Psoas muscle (tissue), 8 donors: ENCODE data around the gene VSTM1. TPM values are rescaled to one million over a fixed set of nuclear protein-coding genes. Genes with fewer than 3 reads are reported as not detected.

Experiments
- ATAC-seq, 4 donors: fragments of 200-7000 bp; cut with Tn5 transposase; one replicate each; pipeline ENCODE4 v1.9.1; 2020; ENCODE audit warnings: moderate library complexity in 3 of 4, mild to moderate bottlenecking in 2 of 4
- DNase-seq, 2 donors: peaks; one replicate each; pipeline ENCODE4 v3.0.0-alpha.2; 2020
- H3K27ac ChIP-seq: fragments of 200-600 bp; one replicate; pipeline ENCODE4 v1.8.0; 2022
- H3K27me3 ChIP-seq, 3 donors: fragments of 200-600 bp in 1 of 3; one replicate each; pipeline versions ENCODE4 v1.6.1 to v1.8.0; 2013 to 2022; ENCODE audit warnings: low read length in 2 of 3, mild to moderate bottlenecking in 2 of 3, moderate library complexity in 1 of 3; ENCODE audit not compliant: insufficient read depth in 3 of 3
- H3K36me3 ChIP-seq, 2 donors: fragments of 200-600 bp in 1 of 2; one replicate each; pipeline versions ENCODE4 v1.6.1 to v1.8.0; 2013 to 2022; ENCODE audit warnings: low read depth in 1 of 2, mild to moderate bottlenecking in 1 of 2, moderate library complexity in 1 of 2; ENCODE audit not compliant: insufficient read depth in 1 of 2
- H3K4me1 ChIP-seq: fragments of 200-600 bp; one replicate; pipeline ENCODE4 v1.8.0; 2022
- H3K4me3 ChIP-seq: fragments of 200-600 bp; one replicate; pipeline ENCODE4 v1.8.0; 2022; ENCODE audit warnings: mild to moderate bottlenecking
- H3K9me3 ChIP-seq: fragments of 200-600 bp; one replicate; pipeline ENCODE4 v1.8.0; 2022
- WGBS, 3 donors: extraction: QIAGEN DNeasy Blood & Tissue Kit; methylation state at CpG; one replicate each; pipeline versions ENCODE4 v1.1.6 to v1.1.7; 2013; 5-methylcytosine and 5-hydroxymethylcytosine counted together
- intact Hi-C, 2 donors: fragments of 100-400 bp; cut with DNase I; formaldehyde crosslinking; loops; one replicate each; pipeline versions ENCODE4 v1.11.0 to v1.14.2; 2022
- polyA plus RNA-seq, 3 donors: library from polyadenylated mRNA; stranded (reverse); fragments of 200-250 nt; gene quantifications; one replicate each; pipeline ENCODE4 v1.2.3, GENCODE V29; 2013
- total RNA-seq, 4 donors: library from RNA; stranded (reverse); fragmentation: NEBNext Ultra II Directional in 2 of 4; extraction: Animal tissue kit (Norgen Biotek cat#: 25700) in 2 of 4; gene quantifications; one replicate each; pipeline versions ENCODE4 v1.2.1 to v1.2.4, GENCODE V29; 2021 to 2023
- TF ChIP-seq, protein P1 (sequence below): fragments of 200-600 bp; IDR thresholded peaks from one replicate; pipeline ENCODE4 v1.8.0; 2022; ENCODE audit warnings: antibody characterized with exemption
- donor health status: healthy with polysubstance abuse.
- donor health status: DM: no; HTN: no; CAD: no; lungs with moderate emphysema.
- donor health status: Bipolar disorder and iron deficiency.
- donor health status: healthy.
- donor health status: DM: yes; HTN: yes; CAD: no.
- donor health status: DM: no; HTN: no; CAD: no.
- donor health status: DM: no; HTN: no; CAD: no.
- donor health status: DM: yes; HTN: yes; CAD: no.

Gene VSTM1
- total and polyA plus RNA-seq, 7 donors = not detected

GRCh38 chr19:54077334-54077733 is 13.6 kb upstream of the VSTM1 start:
- TF ChIP-seq, protein P1, sequence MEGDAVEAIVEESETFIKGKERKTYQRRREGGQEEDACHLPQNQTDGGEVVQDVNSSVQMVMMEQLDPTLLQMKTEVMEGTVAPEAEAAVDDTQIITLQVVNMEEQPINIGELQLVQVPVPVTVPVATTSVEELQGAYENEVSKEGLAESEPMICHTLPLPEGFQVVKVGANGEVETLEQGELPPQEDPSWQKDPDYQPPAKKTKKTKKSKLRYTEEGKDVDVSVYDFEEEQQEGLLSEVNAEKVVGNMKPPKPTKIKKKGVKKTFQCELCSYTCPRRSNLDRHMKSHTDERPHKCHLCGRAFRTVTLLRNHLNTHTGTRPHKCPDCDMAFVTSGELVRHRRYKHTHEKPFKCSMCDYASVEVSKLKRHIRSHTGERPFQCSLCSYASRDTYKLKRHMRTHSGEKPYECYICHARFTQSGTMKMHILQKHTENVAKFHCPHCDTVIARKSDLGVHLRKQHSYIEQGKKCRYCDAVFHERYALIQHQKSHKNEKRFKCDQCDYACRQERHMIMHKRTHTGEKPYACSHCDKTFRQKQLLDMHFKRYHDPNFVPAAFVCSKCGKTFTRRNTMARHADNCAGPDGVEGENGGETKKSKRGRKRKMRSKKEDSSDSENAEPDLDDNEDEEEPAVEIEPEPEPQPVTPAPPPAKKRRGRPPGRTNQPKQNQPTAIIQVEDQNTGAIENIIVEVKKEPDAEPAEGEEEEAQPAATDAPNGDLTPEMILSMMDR = no peak
- no peak overlapping the region for H3K27ac ChIP-seq
- no peaks in the 10 kb centered on the region for H3K36me3 ChIP-seq
- 72 to 78% (median 75%) methylated on average over 5 of the region's 5 CpGs for WGBS, 3 donors
- intact Hi-C loops = no loop called here
- H3K4me1 ChIP-seq = no peaks in the 10 kb centered on the region
- DNase-seq (no peak), ATAC-seq (no peak)
- H3K4me3 ChIP-seq = no peak overlapping the region
- H3K27me3 ChIP-seq = no peaks in the 10 kb centered on the region
- H3K9me3 ChIP-seq = peaks cover 8% of the 10 kb centered on the region

- ATAC-seq = no peak
- DNase-seq = no peak
- peaks cover 1% of the 10 kb centered on the region for H3K9me3 ChIP-seq
- H3K4me1 ChIP-seq = no peaks in the 10 kb centered on the region
- WGBS, 3 donors = 51 to 69% (median 66%) methylated on average over 9 of the region's 9 CpGs
- TF ChIP-seq, protein P1 = no peak
- H3K27ac ChIP-seq = no peak overlapping the region
- intact Hi-C loops = no loop called here
- no peak overlapping the region for H3K4me3 ChIP-seq
- no peaks in the 10 kb centered on the region for H3K36me3 ChIP-seq
- H3K27me3 ChIP-seq = no peaks in the 10 kb centered on the region
Observed at GRCh38 chr19:54074851-54075250, 11.2 kb upstream of the VSTM1 start.

- 75 to 84% (median 76%) methylated on average over 10 of the region's 10 CpGs for WGBS, 3 donors
- TF ChIP-seq, protein P1 = no peak
Observed at GRCh38 chr19:54073829-54074228, 10.1 kb upstream of the VSTM1 start.

DNA sequence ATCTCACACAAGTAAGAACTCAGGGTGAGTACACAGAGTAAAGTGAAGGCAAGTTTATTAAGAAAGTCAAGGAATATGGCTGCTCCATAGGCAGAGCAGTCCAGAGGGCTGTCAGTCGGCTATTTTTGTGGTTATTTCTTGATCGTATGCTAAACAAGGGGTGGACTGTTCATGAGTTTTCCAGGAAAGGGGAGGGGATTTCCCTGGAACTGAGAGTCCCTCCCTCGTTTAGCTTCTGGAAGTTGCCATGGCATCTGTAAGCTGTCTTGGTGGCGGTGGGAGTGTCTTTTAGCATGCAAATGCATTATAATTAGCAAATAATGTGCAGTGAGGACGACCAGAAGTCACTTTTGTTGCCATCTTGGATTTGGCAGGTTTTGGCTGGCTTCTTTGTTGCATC is 5.8 kb upstream of the VSTM1 start:
- TF ChIP-seq, protein P1 = no peak
- H3K27me3 ChIP-seq = peaks cover 0 to 2% (median 0%) of the 10 kb centered on the region in 3 donors

More at GRCh38 chr19:54073829-54074228, 10.1 kb upstream of the VSTM1 start:
- H3K27me3 ChIP-seq = no peaks in the 10 kb centered on the region
- H3K4me3 ChIP-seq = no peak overlapping the region
- H3K27ac ChIP-seq = no peak overlapping the region
- H3K36me3 ChIP-seq = no peaks in the 10 kb centered on the region
- DNase-seq (no peak), ATAC-seq (no peak)
- H3K9me3 ChIP-seq = peaks cover 12% of the 10 kb centered on the region
- no peaks in the 10 kb centered on the region for H3K4me1 ChIP-seq
- intact Hi-C loops = no loop called here

GRCh38 chr19:54062643-54063042 is 1.1 kb downstream of the VSTM1 start:
- TF ChIP-seq, protein P1 = no peak
- H3K36me3 ChIP-seq = no peaks in the 10 kb centered on the region
- H3K27ac ChIP-seq = no peak overlapping the region
- DNase-seq (no peak), ATAC-seq (no peak)
- no peak overlapping the region for H3K4me3 ChIP-seq
- H3K9me3 ChIP-seq = no peaks in the 10 kb centered on the region
- no peaks in the 10 kb centered on the region for H3K4me1 ChIP-seq
- H3K27me3 ChIP-seq = peaks cover 0 to 2% (median 0%) of the 10 kb centered on the region in 3 donors
- WGBS, 3 donors = 61 to 73% (median 65%) methylated on average over 9 of the region's 9 CpGs
- intact Hi-C loops = no loop called here

More for the DNA sequence above, 5.8 kb upstream of the VSTM1 start:
- intact Hi-C loops = no loop called here
- Histone ChIP-seq H3K27ac (no peak overlapping the region), H3K36me3 (no peaks in the 10 kb centered on the region), H3K4me3 (no peak overlapping the region), H3K4me1 (no peaks in the 10 kb centered on the region), H3K9me3 (peaks cover 13% of the 10 kb centered on the region)
- WGBS, 3 donors = 52 to 61% (median 57%) methylated on average over 5 of the region's 5 CpGs
- DNase-seq (no peak), ATAC-seq (no peak)
